ENCODE results near the gene JAG1. TPM values are rescaled to one million over a fixed set of nuclear protein-coding genes. Genes with fewer than 3 reads are reported as not detected.

The JAG1 gene
- total and polyA plus RNA-seq, 8 donors: 13.9 to 60.1 (median 25.1) TPM

- ATAC-seq (peak; percentile 59 to 68 (median 64)), DNase-seq (peak; percentile 79 to 93 (median 86)), FAIRE-seq (no peak)
- TF ChIP-seq CTCF (IDR thresholded peaks at IDR 0.05): peak; percentile 73 to 90 (median 78)
- Histone ChIP-seq H3K27ac (peak overlapping the region; percentile 99 to 100 (median 100)), H3K4me1 (peaks cover 0 to 7% (median 4%) of the 10 kb centered on the region in 3 donors), H3K36me3 (no peaks in the 10 kb centered on the region), H3K27me3 (no peaks in the 10 kb centered on the region), H3K4me3 (peak overlapping the region; percentile 57 to 99 (median 88)), H3K9me3 (no peaks in the 10 kb centered on the region)
- WGBS, 2 donors: 1% methylated on average over 38 of the region's 38 CpGs
- intact Hi-C loops (cut with DNase I): loop anchor here in 1 of 3 donors (10.0 kb wide), 2 partner anchors 540 to 600 kb away; no protein-coding TSS in a partner anchor
Measured at GRCh38 chr20:10674684-10675449, 1.1 kb upstream of the JAG1 start.

- Histone ChIP-seq H3K4me3 (peak overlapping the region; percentile 59 to 99 (median 88)), H3K27ac (peak overlapping the region; percentile 99 to 100 (median 100)), H3K9me3 (no peaks in the 10 kb centered on the region), H3K4me1 (peaks cover 9 to 19% (median 10%) of the 10 kb centered on the region in 3 donors), H3K36me3 (no peaks in the 10 kb centered on the region), H3K27me3 (no peaks in the 10 kb centered on the region)
- TF ChIP-seq CTCF (IDR thresholded peaks at IDR 0.05): no peak
- FAIRE-seq (no peak), DNase-seq (peak; percentile 34 to 85 (median 58)), ATAC-seq (peak; percentile 9 to 24 (median 14))
- intact Hi-C loops (cut with DNase I): loop anchor here in 1 of 3 donors (10.0 kb wide), 2 partner anchors 541 to 601 kb away; no protein-coding TSS in a partner anchor
- 0% methylated on average over 62 to 73 of the region's 73 CpGs for WGBS, 2 donors
Measured at GRCh38 chr20:10673176-10673841, 490 bp downstream of the JAG1 start.

- FAIRE-seq: no peak
- peak; percentile 12 to 22 (median 14) for ATAC-seq
Measured at GRCh38 chr20:10672624-10673127, 1.1 kb downstream of the JAG1 start.

More at GRCh38 chr20:10672624-10673127, 1.1 kb downstream of the JAG1 start:
- 0 to 1% methylated on average over 47 of the region's 47 CpGs for WGBS, 2 donors
- peak; percentile 62 to 88 (median 68) for DNase-seq
- Histone ChIP-seq H3K27me3 (no peaks in the 10 kb centered on the region), H3K4me3 (peak overlapping the region; percentile 59 to 99 (median 88)), H3K36me3 (no peaks in the 10 kb centered on the region), H3K27ac (peak overlapping the region; percentile 99 to 100 (median 100)), H3K4me1 (peaks cover 15 to 26% (median 16%) of the 10 kb centered on the region in 3 donors), H3K9me3 (no peaks in the 10 kb centered on the region)
- intact Hi-C loops (cut with DNase I): loop anchor here in 1 of 3 donors (10.0 kb wide), 2 partner anchors 542 to 602 kb away; no protein-coding TSS in a partner anchor
- TF ChIP-seq CTCF (IDR thresholded peaks at IDR 0.05): no peak

Measured in pancreas (tissue), 10 donors.